IPS DF 4.7 (cell line): ENCODE results near the gene ESPL1.

ENCODE experiments used
- DNase-seq: peaks from one replicate; pipeline ENCODE4 v3.0.0-alpha.2; 2013; ENCODE audit warnings: low spot score; ENCODE audit errors: extremely low read depth

Gene ESPL1

GRCh38 chr12:53230108-53230845, 37.8 kb upstream of the ESPL1 start:
- no peak for DNase-seq

GRCh38 chr12:53231671-53231920, 36.5 kb upstream of the ESPL1 start:
- DNase-seq = no peak

GRCh38 chr12:53231921-53232645, 36.0 kb upstream of the ESPL1 start, which contains the start of gene RARG:
TSS of gene RARG (minus strand) at chr12:53232209. CDS start at chr12:53227545, 4,664 bp downstream.
- no peak for DNase-seq

- DNase-seq = no peak
Measured at GRCh38 chr12:53232646-53233461, 35.2 kb upstream of the ESPL1 start.

- no peak for DNase-seq
Measured at GRCh38 chr12:53233671-53234121, 34.4 kb upstream of the ESPL1 start.

GRCh38 chr12:53234271-53234914, 33.7 kb upstream of the ESPL1 start:
- no peak for DNase-seq

GRCh38 chr12:53235164-53235563, 32.9 kb upstream of the ESPL1 start:
- DNase-seq = no peak

GRCh38 chr12:53235742-53236442, 32.2 kb upstream of the ESPL1 start:
- DNase-seq = no peak

- no peak for DNase-seq
Measured at GRCh38 chr12:53236443-53237111, 31.5 kb upstream of the ESPL1 start.

GRCh38 chr12:53239643-53240258, 28.3 kb upstream of the ESPL1 start:
- DNase-seq = no peak

GRCh38 chr12:53241623-53242412, 26.3 kb upstream of the ESPL1 start:
- DNase-seq = no peak

GRCh38 chr12:53244337-53244736, 23.8 kb upstream of the ESPL1 start:
- DNase-seq = no peak

- DNase-seq = no peak
Measured at GRCh38 chr12:53245286-53245685, 22.8 kb upstream of the ESPL1 start.

GRCh38 chr12:53251477-53252348, 16.4 kb upstream of the ESPL1 start:
- no peak for DNase-seq

- DNase-seq = no peak
Measured at GRCh38 chr12:53252349-53252916, 15.7 kb upstream of the ESPL1 start.

GRCh38 chr12:53253298-53253697, 14.8 kb upstream of the ESPL1 start:
- DNase-seq = no peak

- no peak for DNase-seq
Measured at GRCh38 chr12:53254816-53255545, 13.1 kb upstream of the ESPL1 start.
